Occipital lobe (tissue), 2 donors: ENCODE results near the gene ZNF74. TPM values are rescaled to one million over a fixed set of nuclear protein-coding genes. Genes with fewer than 3 reads are reported as not detected.
"Not testable (repeated sequence)": the region's sequence is repeated elsewhere in the genome, so short reads cannot be mapped to it uniquely, and the experiment has no call there.

Experiments used
- DNase-seq: peaks from one replicate; lab custom pipeline; 2025; lab: John Stamatoyannopoulos, UW
- total RNA-seq: library from RNA; depleted of rRNA; stranded (reverse); fragments of >200 nt; gene quantifications from one replicate; pipeline ENCODE4 v1.2.3, GENCODE V29; 2014

ZNF74 gene
- total RNA-seq: 46.2 TPM

- DNase-seq: peak; percentile 87
Measured at GRCh38 chr22:20393705-20394476, at the start of gene ZNF74. ZNF74 (plus strand) TSS chr22:20394151; CDS start chr22:20394629, 478 bp downstream.

GRCh38 chr22:20346553-20346952 is 47.4 kb upstream of the ZNF74 start:
- not testable (repeated sequence) for DNase-seq

- DNase-seq: not testable (repeated sequence)
Measured at GRCh38 chr22:20352536-20352935, 41.4 kb upstream of the ZNF74 start.

GRCh38 chr22:20354238-20354975 is 39.5 kb upstream of the ZNF74 start:
- DNase-seq: no peak

GRCh38 chr22:20355939-20356636 is 37.9 kb upstream of the ZNF74 start:
- DNase-seq: not testable (repeated sequence)

GRCh38 chr22:20356906-20357305 is 37.0 kb upstream of the ZNF74 start:
- not testable (repeated sequence) for DNase-seq

GRCh38 chr22:20357967-20358366 is 36.0 kb upstream of the ZNF74 start:
- DNase-seq: not testable (repeated sequence)

GRCh38 chr22:20358503-20359239 is 35.3 kb upstream of the ZNF74 start:
- DNase-seq: not testable (repeated sequence)

GRCh38 chr22:20360261-20360660 is 33.7 kb upstream of the ZNF74 start:
- not testable (repeated sequence) for DNase-seq

GRCh38 chr22:20360866-20361751 is 32.8 kb upstream of the ZNF74 start:
- not testable (repeated sequence) for DNase-seq

- not testable (repeated sequence) for DNase-seq
Measured at GRCh38 chr22:20361752-20362229, 32.2 kb upstream of the ZNF74 start.

GRCh38 chr22:20362403-20362802 is 31.5 kb upstream of the ZNF74 start:
- not testable (repeated sequence) for DNase-seq

- not testable (repeated sequence) for DNase-seq
Measured at GRCh38 chr22:20364335-20365260, 29.4 kb upstream of the ZNF74 start.

- DNase-seq: not testable (repeated sequence)
Measured at GRCh38 chr22:20366841-20367240, 27.1 kb upstream of the ZNF74 start.

GRCh38 chr22:20368875-20369274 is 25.1 kb upstream of the ZNF74 start:
- DNase-seq: not testable (repeated sequence)

GRCh38 chr22:20371687-20372086 is 22.3 kb upstream of the ZNF74 start:
- DNase-seq: not testable (repeated sequence)

GRCh38 chr22:20372406-20372854 is 21.5 kb upstream of the ZNF74 start:
- not testable (repeated sequence) for DNase-seq

GRCh38 chr22:20373195-20373706 is 20.7 kb upstream of the ZNF74 start:
- not testable (repeated sequence) for DNase-seq
